Hematopoietic multipotent progenitor cell treated with erythropoietin and hydrocortisone succinate and interleukin-3 and kit ligand, for 17 days (in vitro differentiated cells): ENCODE results near the gene RNF186.
"Not testable (repeated sequence)": the region's sequence is repeated elsewhere in the genome, so short reads cannot be mapped to it uniquely, and the experiment has no call there.

Experiments used
- DNase-seq: peaks from one replicate; pipeline ENCODE4 v3.0.0-alpha.2; 2015; ENCODE audit warnings: low spot score

The RNF186 gene

GRCh38 chr1:19793360-19794046 lies 21.6 kb downstream of the RNF186 start:
- no peak for DNase-seq

DNA sequence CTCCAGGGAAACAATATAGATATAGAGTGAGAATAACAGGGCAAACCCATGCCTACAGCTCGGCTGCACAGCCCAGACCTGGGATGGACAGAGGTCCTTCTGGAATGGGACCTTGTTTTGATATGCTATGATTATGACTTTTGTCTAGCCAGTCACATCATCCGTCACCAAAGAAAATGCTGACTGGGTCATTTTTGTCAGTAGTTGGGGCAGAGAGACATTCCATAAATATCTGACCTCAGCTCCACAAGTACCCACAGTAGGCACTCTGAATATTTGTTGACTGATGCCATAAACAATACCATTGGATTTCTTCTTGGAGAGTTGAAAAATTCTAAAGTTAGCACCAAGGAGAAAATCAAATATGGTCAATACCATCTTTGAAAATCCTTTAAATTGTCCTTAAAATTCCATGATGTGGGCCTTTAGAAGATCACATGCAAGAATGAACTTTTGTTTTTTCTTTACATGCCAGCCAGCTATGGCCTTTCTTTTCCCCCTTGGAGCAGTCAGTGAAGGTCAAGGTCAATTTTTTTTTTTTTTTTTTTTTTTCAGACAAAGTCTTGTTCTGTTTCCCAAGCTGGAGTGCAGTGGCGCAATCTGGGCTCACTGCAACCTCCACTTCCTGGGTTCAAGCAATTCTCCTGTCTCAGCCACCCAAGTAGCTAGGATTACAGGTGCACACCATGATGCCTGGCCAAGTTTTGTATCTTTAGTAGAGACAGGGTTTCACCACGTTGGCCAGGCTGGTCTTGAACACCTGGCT lies 22.7 kb downstream of the RNF186 start:
- no peak for DNase-seq

GRCh38 chr1:19790061-19790975 lies 24.8 kb downstream of the RNF186 start:
- DNase-seq: not testable (repeated sequence)

DNA sequence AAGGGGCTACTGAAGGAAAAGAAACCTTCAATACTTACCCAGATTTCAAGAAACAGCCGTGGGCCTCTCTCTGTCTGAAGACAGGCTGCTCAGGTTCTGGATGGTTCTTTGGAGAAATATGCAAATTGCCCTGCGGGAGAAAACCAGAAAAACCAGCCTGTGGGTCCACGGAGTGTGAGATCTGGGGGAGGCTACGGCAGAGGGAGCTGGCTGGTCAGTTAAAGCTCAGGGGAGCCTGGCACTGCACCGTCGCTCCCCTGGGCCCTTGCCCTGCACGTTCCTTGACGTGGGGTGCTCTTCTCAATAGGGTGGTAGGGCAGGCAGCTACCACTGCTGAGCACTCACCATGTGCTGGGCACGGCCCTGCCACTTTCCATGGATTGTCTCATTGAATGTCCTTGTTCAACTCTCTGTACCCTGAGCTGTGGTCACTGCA lies 28.1 kb downstream of the RNF186 start:
- DNase-seq: no peak

GRCh38 chr1:19785660-19786059 lies 29.4 kb downstream of the RNF186 start:
- no peak for DNase-seq

DNA sequence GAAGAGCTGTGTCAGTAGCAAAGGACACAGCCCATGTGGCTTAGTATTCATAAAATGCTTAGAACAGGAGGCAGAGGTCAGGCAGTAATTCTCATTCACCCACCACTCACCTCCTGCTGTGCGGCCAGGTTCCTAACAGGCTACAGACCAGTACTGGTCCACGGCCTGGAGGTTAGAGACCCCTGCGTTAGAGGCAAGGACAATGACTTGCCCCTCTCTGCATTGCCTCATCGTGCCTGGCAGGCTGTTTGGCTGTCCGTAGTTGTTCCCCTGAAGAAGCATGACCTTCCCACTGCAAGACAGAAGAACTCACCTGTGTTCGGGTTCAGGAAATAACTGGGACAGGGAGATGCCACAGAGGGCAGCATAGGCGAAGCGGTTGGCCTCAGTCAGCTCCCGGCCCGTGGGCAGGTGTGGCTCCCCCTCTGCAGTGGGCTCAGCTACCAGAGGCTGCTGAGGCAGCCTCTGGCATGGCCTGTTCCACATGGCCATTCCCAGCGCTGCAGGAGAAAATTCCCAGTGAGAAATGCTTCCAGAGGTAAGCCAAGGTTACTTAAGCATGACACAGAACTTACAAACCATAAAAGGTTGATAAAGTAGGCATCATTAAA lies 34.7 kb downstream of the RNF186 start:
- DNase-seq: no peak

DNA sequence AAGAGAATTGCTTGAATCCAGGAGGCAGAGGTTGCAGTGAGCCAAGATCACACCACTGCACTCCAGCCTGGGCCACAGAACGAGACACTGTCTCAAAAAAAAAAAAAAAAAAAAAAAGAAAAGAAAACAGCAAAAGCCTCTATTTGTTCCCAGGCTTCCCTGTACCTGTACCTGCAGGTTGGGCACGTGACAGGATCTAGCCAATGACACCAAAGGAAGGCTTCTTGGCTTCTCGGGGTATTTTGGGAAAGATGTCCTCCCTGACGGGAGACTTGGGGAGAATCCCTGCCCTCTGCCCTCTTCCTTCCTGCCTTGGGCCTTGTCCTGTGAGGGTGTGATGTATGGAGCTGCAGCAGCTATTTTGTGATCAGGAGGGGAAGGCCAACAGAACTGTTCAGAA lies 38.1 kb downstream of the RNF186 start:
- no peak for DNase-seq

GRCh38 chr1:19776287-19776686 lies 38.8 kb downstream of the RNF186 start:
- no peak for DNase-seq

DNA sequence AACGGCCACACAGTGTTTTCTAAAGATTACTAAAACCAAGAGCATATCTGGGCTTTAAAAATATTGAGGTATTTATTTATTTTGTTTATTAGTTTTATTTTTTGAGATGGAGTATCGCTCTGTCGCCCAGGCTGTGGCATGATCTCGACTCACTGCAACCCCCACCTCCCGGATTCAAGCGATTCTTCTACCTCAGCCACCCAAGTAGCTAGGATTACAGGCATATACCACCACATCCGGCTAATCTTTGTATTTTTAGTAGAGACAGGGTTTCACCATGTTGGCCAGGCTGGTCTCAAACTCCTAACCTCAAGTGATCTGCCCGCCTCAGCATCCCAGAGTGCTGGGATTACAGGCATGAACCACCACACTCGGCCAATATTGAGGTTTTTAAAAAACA lies 39.3 kb downstream of the RNF186 start:
- DNase-seq: no peak

DNA sequence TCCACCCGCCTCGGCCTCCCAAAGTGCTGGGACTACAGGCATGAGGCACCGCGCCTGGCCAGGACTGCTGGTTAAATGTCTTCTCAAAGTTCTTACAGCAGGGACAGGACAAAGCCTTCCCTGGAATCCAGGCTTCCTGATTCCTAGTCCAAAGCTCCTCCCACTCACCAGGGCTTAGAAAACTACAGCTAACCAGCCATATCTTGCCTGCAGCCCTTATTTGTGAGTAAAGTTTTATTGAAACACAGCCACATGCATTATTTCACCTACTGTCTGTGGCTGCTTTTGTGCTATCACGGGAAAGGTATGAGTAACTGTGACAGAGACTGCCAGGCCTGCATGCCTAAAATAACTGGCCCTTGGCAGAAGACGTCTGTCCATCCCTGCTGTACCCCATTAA lies 39.8 kb downstream of the RNF186 start:
- DNase-seq: no peak

DNA sequence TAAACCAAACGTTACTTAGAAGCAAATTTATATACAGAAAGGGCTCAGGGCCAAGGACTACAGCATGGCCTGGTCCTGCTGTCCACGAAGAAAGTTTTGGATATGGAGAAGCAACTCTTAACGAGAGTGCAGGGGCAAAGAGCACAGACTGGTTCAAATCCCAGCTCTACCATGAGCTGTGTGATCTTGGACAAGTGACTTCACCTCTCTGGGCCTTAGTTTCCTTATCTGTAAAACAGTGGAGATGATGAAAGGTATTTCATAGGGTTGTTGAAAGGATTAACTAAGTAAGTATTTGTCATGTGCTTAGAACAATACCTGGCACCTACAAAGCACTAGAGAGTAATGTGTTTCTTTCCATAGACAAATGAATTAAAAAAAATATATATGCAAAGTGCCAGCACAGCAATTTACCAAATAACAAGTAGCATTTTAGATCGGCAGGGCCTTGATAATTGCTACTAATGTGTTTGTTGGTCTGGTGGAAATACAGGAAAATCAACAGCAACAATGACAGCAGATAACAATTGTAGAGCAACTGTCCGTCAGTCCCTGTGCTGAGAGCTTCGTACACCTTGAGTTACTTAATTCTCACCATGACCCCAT lies 40.8 kb downstream of the RNF186 start:
- DNase-seq: no peak

GRCh38 chr1:19773485-19773884 lies 41.6 kb downstream of the RNF186 start:
- no peak for DNase-seq

- DNase-seq: no peak
These were observed 43.0 kb downstream of the RNF186 start for GRCh38 chr1:19772053-19772452.

- no peak for DNase-seq
These were observed 43.7 kb downstream of the RNF186 start for GRCh38 chr1:19771350-19771749.

GRCh38 chr1:19770436-19771190 lies 44.5 kb downstream of the RNF186 start:
- no peak for DNase-seq

DNA sequence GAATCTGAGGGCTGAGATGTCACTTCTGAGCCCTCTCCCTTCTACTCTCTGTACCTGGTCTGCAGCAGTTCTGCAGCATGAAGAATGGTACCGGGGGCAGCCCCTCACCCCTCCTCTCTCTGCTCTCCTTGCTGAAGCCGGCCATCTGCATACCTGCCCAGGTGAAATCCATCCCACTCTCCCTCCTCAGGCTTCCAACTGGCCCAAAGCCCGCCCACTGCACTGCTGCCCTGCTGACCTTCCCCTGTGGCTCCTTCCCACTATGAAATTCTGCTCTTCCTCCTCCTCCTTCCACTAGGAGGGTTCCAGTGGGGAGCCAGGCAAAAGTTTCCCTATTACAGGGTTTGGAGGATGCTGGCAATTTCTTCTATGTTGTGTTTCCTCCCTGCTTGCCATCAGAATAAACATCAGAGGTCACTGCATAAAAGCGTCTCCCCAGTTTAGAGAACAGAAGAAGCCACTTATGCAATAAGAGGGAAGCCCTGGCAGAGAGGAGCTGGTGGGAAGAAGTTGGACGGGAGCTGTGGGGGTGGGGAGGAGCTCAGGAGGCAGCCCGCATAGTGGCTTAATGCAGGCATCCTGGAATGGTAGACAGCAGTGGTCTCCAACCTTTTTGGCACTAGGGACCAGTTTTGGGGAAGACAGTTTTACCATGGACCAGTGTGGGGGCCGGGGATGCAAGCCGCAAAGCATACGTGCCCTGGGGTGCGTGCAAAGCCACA lies 45.7 kb downstream of the RNF186 start:
- no peak for DNase-seq

DNA sequence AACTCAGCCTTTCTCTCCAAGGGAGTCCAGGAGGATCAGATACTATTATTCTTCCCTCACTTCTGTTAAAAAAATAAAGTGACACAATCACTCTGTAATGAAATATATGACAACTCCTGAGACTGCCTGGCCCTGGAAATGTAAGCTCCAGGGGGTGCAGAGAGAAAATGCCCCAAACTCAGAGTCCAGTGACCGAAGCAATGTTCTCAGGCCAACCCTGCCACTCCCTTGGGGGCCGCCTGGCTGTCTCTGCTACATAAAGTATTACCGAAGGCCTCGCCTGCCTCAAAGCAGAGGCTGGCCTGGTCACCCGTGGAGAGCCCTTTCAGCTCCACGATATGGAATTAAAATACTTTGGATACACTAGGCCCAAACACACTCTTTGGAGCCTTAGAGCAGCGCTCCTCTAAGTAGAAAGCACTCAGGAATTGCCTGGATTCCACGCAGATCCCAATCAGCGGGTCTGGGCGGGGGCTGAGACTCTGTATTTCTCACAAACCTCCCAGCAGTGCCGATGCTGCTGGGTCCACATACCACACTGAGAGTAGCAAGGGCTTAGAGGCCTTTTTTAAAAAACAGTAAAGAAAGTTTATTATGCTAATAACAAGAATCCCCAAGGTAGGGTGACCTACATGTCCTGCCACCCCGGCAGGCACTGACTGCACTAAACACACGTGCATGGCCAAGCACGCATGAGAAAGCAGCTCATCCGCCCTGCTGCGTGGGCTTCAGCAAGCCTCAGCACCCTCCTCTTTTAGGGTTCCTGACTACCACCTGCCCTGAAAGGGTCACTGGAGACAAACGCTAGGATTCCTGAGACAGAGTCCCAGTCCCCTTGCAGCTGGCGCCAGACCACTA lies 46.5 kb downstream of the RNF186 start:
- no peak for DNase-seq

DNA sequence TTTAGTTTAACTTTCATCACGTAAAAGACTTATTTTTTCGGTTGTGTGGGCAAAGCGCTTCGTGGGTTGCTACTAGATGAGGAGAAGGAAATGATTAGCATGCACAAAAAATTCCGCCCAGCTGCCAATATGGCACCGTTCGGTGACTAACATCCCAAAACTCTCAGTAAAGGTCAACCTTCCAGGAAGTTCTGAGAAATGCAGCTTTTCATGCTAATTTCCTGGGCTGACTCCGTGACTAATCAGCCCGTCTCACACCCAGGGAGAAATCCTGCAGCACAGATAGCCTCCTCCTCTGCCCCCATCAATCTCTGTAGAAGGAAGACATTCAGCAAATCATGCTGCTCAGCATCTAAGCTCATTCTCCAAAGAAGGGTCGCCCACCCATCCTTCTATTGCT lies 49.5 kb downstream of the RNF186 start:
- no peak for DNase-seq

DNA sequence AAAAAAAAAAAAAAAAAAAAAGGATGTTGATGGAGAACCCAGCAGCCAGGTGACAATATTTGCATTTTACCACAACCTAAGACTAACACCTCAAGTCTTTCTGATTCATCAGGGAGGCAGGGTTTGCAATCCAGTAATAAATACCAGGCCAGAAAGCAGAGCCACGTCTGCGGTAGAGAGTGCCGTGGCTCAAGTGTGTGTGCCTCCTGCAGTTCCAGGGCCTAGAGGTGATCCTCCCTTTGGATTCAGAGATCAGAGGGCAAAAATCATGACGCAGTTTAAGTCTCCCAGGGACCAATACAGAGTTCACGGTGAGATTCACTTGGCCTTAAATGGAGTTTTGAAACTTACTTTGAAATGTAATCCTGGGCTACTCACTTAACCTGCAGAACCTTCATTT lies 50.2 kb downstream of the RNF186 start:
- DNase-seq: no peak
